Chondrocyte (in vitro differentiated cells): ENCODE data around the gene ITIH2. TPM values are rescaled to one million over a fixed set of nuclear protein-coding genes. Genes with fewer than 3 reads are reported as not detected.
"Not testable (repeated sequence)": the region's sequence is repeated elsewhere in the genome, so short reads cannot be mapped to it uniquely, and the experiment has no call there.

Experiments used
- DNase-seq: peaks from one replicate; pipeline ENCODE4 v3.0.0; 2021; ENCODE audit warnings: mixed read lengths, low spot score
- H3K27ac Mint-ChIP-seq: one replicate; pipeline ENCODE4 v1.8.0; 2021; ENCODE audit warnings: mild to moderate bottlenecking, moderate library complexity, mixed read lengths; ENCODE audit not compliant: unreplicated experiment
- H3K27me3 Mint-ChIP-seq: 2 replicates; pipeline ENCODE4 v1.8.0; 2021; ENCODE audit warnings: low read depth, mixed read lengths
- H3K36me3 Mint-ChIP-seq: 2 replicates; pipeline ENCODE4 v1.8.0; 2021; ENCODE audit warnings: low read depth, mixed read lengths
- H3K4me1 Mint-ChIP-seq: 2 replicates; pipeline ENCODE4 v1.8.0; 2021; ENCODE audit warnings: low read depth, mild to moderate bottlenecking, mixed read lengths
- H3K4me3 Mint-ChIP-seq: one replicate; pipeline ENCODE4 v1.8.0; 2021; ENCODE audit warnings: mild to moderate bottlenecking, moderate library complexity, mixed read lengths; ENCODE audit not compliant: unreplicated experiment
- H3K9me3 Mint-ChIP-seq: 2 replicates; pipeline ENCODE4 v1.8.0; 2021; ENCODE audit warnings: low read depth, mixed read lengths
- CTCF ChIP-seq: fragments of 200-600 bp; sonication (generic); IDR thresholded peaks from 2 replicates; pipeline ENCODE4 v1.5.0; 2021; ENCODE audit warnings: antibody characterized with exemption, mild to moderate bottlenecking, moderate library complexity
- total RNA-seq: library from RNA; stranded (reverse); gene quantifications from 3 replicates; pipeline ENCODE4 v1.2.1, GENCODE V29; 2021

ITIH2 gene
- total RNA-seq, 1 donor from 2014 or later, result not detected

GRCh38 chr10:7672341-7673134, 30.6 kb upstream of the ITIH2 start:
- Mint-ChIP-seq H3K4me1 (peaks cover 11% of the 10 kb centered on the region), H3K27me3 (peaks cover 55% of the 10 kb centered on the region), H3K27ac (no peak overlapping the region), H3K9me3 (no peaks in the 10 kb centered on the region), H3K36me3 (peaks cover 2% of the 10 kb centered on the region), H3K4me3 (no peak overlapping the region)
- TF ChIP-seq CTCF, result no peak
- DNase-seq, result no peak

- Mint-ChIP-seq H3K27ac (no peak overlapping the region), H3K4me1 (no peaks in the 10 kb centered on the region), H3K9me3 (peaks cover 8% of the 10 kb centered on the region), H3K4me3 (no peak overlapping the region), H3K36me3 (peaks cover 4% of the 10 kb centered on the region), H3K27me3 (peaks cover 44% of the 10 kb centered on the region)
- no peak for DNase-seq
- TF ChIP-seq CTCF, result no peak
Measured at GRCh38 chr10:7679256-7679655, 23.9 kb upstream of the ITIH2 start.

- not testable (repeated sequence) for H3K36me3 Mint-ChIP-seq, H3K4me3 Mint-ChIP-seq, H3K27ac Mint-ChIP-seq, DNase-seq, H3K4me1 Mint-ChIP-seq, H3K9me3 Mint-ChIP-seq
- H3K27me3 Mint-ChIP-seq, result peaks cover 44% of the 10 kb centered on the region
Measured at GRCh38 chr10:7680078-7680477, 23.0 kb upstream of the ITIH2 start.

- Mint-ChIP-seq H3K4me3 (no peak overlapping the region), H3K9me3 (peaks cover 18% of the 10 kb centered on the region)
- no peak for TF ChIP-seq CTCF
Measured at GRCh38 chr10:7686351-7687171, 16.6 kb upstream of the ITIH2 start.

GRCh38 chr10:7687228-7687907, 15.7 kb upstream of the ITIH2 start:
- Mint-ChIP-seq H3K27me3 (peaks cover 29% of the 10 kb centered on the region), H3K4me3 (no peak overlapping the region), H3K4me1 (peaks cover 3% of the 10 kb centered on the region), H3K36me3 (peaks cover 4% of the 10 kb centered on the region), H3K27ac (no peak overlapping the region), H3K9me3 (peaks cover 20% of the 10 kb centered on the region)
- no peak for DNase-seq
- peak; percentile 95 for TF ChIP-seq CTCF

More at GRCh38 chr10:7686351-7687171, 16.6 kb upstream of the ITIH2 start:
- H3K27me3 Mint-ChIP-seq, result peaks cover 30% of the 10 kb centered on the region
- H3K4me1 Mint-ChIP-seq, result peaks cover 3% of the 10 kb centered on the region
- DNase-seq, result no peak
- H3K27ac Mint-ChIP-seq, result no peak overlapping the region
- peaks cover 4% of the 10 kb centered on the region for H3K36me3 Mint-ChIP-seq
